Mammary epithelial cell (primary cell): ENCODE results near the gene SDK1.

Experiments
- EZH2 ChIP-seq: IDR thresholded peaks from 2 replicates; pipeline ENCODE4 v1.6.1; 2012; ENCODE audit warnings: low read length, inconsistent platforms, borderline replicate concordance
- TF ChIP-seq, protein P1 (sequence below), 2 donors: IDR thresholded peaks in 1 of 2; conservative IDR thresholded peaks in 1 of 2; 2 replicates each; pipeline ENCODE4 v1.5.1; 2011 to 2012; ENCODE audit warnings: inconsistent platforms in 2 of 2, low read length in 2 of 2, mild to moderate bottlenecking in 2 of 2, control low read depth in 1 of 2, low read depth in 1 of 2; ENCODE audit not compliant: insufficient read depth in 1 of 2; ENCODE audit errors: extremely low read depth in 1 of 2

DNA sequence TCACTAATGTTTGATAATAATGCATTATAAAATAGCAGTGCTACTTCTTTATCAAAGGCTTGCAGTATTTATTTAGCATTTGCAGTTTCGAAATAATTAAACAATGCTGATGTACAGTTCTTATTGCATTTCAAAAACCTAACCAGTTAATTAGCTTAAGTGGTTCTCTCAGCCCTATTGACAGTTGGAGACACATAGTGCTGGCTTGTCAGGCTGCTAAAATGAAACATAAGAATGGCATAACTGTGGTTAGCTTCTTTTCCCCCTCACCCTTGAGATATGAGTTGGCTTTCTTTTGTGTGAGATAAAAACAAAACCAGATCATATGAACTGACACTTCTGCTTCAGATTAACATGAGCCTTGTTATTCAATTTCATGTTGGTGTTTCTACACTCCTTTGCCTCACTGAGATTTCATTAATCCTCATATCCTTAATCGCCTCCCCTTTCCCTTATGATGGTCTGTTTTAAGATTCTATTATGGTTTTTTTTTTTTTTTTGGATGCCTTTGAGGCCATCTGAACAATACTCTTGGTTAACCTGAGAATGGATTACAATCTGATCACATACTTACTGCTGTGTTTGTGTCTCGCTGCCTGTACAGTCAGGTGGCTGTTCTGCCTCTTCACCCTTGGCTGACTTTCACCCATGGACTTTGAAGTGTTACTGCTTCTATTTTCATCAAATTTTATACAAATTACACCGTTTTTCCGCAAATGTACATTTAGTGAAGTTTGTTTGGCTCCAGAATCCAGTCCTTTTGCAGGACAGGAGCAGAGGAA, 108.0 kb downstream of the SDK1 start:
- TF ChIP-seq, protein P1, sequence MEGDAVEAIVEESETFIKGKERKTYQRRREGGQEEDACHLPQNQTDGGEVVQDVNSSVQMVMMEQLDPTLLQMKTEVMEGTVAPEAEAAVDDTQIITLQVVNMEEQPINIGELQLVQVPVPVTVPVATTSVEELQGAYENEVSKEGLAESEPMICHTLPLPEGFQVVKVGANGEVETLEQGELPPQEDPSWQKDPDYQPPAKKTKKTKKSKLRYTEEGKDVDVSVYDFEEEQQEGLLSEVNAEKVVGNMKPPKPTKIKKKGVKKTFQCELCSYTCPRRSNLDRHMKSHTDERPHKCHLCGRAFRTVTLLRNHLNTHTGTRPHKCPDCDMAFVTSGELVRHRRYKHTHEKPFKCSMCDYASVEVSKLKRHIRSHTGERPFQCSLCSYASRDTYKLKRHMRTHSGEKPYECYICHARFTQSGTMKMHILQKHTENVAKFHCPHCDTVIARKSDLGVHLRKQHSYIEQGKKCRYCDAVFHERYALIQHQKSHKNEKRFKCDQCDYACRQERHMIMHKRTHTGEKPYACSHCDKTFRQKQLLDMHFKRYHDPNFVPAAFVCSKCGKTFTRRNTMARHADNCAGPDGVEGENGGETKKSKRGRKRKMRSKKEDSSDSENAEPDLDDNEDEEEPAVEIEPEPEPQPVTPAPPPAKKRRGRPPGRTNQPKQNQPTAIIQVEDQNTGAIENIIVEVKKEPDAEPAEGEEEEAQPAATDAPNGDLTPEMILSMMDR (conservative IDR thresholded peaks at IDR 0.05 in 1 of 2, IDR thresholded peaks at IDR 0.05 in 1 of 2; ENCODE audit: extremely low read depth in 1 of 2, insufficient read depth in 1 of 2, low read depth in 1 of 2, low read length in 2 of 2) = no peak
- TF ChIP-seq EZH2 = no peak
